ENCODE data around the gene ERCC8.

ERCC8 gene

DNA sequence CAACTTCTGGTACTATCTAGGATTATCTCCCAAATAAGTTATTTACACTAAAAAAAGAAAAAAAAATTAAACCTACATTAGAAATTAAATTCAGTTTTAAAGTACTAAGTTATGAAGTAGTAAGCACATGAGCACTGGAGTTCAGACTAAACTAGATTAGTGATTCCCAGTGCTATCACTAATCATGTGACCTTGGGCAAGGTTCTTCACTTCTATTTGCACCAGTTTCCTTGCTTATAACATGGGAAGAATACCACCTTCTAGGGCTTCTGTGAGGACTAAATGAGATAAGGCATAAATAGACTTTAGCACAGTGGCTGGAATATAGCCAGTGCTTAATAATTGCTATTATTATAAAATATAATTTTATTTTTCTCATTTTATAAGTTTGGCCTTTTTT, 111.3 kb downstream of the ERCC8 start:
- DNase-seq = no peak

DNA sequence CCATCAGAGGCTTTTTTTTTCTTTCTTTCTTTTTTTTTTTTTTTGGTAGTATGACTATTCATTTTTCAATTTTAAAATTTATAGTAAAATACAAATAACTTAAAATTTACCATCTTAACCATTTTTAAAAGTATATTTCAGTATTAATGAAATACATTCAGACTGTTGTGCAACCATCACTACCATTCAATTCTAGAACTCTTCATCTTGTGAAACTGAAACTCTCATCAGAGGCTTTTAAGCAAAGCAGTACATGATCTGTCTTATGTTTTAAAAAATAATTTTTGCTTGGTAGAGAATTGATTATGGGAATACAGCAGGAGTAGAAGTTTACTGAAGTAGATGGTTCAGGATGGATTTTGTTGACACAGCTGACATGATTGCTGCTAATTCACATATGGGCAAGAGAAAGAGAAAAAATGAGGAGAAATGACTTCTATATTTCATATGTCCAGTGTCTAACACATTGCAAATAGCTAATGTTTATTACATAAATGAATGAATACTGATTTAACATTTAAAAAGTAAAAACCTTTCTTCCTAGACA, 114.2 kb downstream of the ERCC8 start:
- no peak for DNase-seq

DNA sequence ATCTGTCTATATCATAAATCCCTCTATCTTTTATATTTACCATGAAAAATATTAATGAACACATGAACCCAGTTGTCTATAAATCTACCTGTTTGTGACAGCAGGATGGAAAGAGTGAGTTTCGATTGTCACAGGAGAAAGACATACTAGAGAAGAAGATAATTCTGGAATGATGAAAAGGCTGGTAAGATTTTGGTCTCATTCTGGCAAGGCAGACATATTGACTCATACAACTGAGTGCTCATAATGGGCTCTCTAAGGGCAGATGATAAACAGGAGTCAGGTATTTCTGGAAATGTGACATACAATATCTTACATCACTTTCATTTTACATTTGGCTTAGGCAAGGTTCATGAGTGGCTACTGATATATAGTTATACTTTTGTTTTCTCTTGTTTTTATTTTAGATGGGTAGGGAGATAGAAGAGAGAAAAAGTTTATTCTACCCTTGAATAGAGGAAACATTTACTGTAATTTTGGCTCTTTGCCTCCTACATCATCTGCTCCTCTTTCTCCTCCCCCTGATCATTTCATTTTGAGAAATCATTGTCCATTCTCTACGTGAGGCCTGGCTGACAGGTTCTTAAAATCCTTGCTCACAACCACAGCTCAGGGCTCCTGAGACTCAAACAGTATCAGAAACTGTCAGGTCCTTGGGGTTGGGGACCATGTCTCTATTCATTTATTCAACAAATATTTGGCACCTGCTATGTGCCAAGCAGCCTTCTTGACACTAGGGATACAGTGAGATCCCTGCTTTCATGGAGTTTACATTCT, 115.2 kb downstream of the ERCC8 start:
- no peak for DNase-seq

DNA sequence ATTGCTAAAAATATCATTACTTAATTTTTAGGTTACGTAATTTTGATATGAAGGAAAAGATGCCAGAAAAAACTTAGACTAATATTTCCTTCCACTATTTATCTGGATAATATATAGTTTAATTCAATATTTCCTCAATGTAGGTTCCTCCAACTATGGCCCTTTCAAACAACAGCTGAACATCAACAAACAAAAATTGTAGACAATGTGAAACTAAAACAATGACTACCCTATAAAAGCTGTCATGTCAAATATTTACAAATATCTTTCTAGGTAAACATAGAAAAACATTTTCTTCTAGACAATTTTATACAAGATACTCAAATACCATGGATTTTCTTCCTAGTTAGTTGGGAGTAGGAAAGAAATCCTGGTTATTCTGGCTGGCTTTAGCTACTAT, 117.7 kb downstream of the ERCC8 start:
- no peak for DNase-seq

DNA sequence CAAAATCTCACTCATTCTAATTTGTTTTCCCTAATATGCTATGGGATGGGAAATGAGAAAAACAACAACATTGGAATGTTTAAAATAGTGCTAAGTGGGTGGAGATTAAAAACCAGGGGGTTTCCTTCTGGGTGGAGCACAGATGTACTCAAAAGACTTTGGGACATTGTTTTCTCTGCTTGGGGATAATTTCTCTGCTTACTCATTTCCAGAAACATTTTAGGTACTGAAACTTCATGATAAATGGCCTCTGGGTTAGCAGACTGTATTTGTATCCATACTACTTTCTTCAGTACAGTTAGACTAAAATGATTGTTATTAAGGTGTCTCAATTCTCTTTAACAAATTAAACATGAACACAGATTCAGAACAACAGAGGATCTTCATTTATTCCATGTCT, 118.2 kb downstream of the ERCC8 start:
- DNase-seq = no peak
